Measurements from ENCODE around the gene DAAM1.

Gene DAAM1

DNA sequence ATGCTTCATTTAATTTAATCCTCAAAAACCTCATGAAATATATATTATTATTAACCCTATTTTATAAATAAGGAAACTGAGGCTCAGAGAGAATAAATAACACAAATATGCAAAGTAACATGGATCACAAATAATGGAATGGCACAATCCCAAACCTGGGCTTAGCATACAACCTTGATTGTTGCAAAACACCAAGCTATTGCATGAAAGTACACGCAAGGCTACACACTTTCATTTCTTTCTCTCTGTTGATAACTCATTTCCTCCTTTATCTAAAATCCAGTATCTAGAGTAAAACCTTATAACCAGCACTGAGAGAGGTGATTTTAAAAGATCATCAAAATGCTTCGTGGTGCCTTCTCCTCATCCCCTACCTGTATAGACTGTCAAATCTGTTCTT is 2.8 kb upstream of the DAAM1 start:
- no peak overlapping the region for H3K14ac ChIP-seq (ENCODE audit: low read length)

GRCh38 chr14:59186306-59186705 is 2.2 kb upstream of the DAAM1 start:
- H2BK12ac ChIP-seq (ENCODE audit: low read length) = no peak overlapping the region
- H3K4ac ChIP-seq (ENCODE audit: low read length) = no peak overlapping the region
- H3K9ac ChIP-seq (ENCODE audit: low read depth, low read length, poor library complexity) = no peak overlapping the region
- no peaks in the 10 kb centered on the region for H3K79me1 ChIP-seq (ENCODE audit: low read depth, low read length)
- peak overlapping the region; percentile 81 for H2AFZ ChIP-seq (ENCODE audit: low read length)
- H2BK120ac ChIP-seq (ENCODE audit: low read depth, low read length) = no peak overlapping the region
- no peak overlapping the region for H3K18ac ChIP-seq (ENCODE audit: low read length)
- no peaks in the 10 kb centered on the region for H3K36me3 ChIP-seq (replicated peaks in 1 of 2; ENCODE audit: control insufficient read depth in 2 of 2, insufficient read depth in 2 of 2, low read length in 2 of 2)
- H2AK5ac ChIP-seq (ENCODE audit: low read depth, low read length) = no peak overlapping the region
- no peak overlapping the region for H2BK5ac ChIP-seq (ENCODE audit: low read length)
- no peak overlapping the region for H3K23ac ChIP-seq (ENCODE audit: low read depth, low read length, poor library complexity)
- peaks cover 0 to 2% (median 0%) of the 10 kb centered on the region in 3 experiments for H3K27me3 ChIP-seq (ENCODE audit: control insufficient read depth in 3 of 3, insufficient read depth in 3 of 3, low read depth in 1 of 3, low read length in 3 of 3)
- H4K91ac ChIP-seq (ENCODE audit: low read depth, low read length, poor library complexity) = no peak overlapping the region
- no peak overlapping the region for H2BK15ac ChIP-seq (ENCODE audit: low read length)
- peaks cover 2 to 22% of the 10 kb centered on the region in 2 donors for H3K4me1 ChIP-seq (ENCODE audit: control insufficient read depth in 2 of 2, insufficient read depth in 1 of 2, low read depth in 1 of 2, low read length in 2 of 2)
- no peak overlapping the region for H3K14ac ChIP-seq (ENCODE audit: low read length)
- no peak overlapping the region for H3K4me3 ChIP-seq (ENCODE audit: low read length in 2 of 2)
- no peak overlapping the region for H3K4me2 ChIP-seq (ENCODE audit: insufficient read depth, low read length, poor library complexity, severe bottlenecking)
- H3K27ac ChIP-seq (replicated peaks; ENCODE audit: low read length) = no peak overlapping the region
- no peak overlapping the region for H4K8ac ChIP-seq (ENCODE audit: low read depth, low read length)
- DNase-seq (ENCODE audit: low spot score) = no peak
- no peaks in the 10 kb centered on the region for H3K9me3 ChIP-seq (replicated peaks in 1 of 2; ENCODE audit: control insufficient read depth in 2 of 2, insufficient read depth in 1 of 2, low read depth in 1 of 2, low read length in 2 of 2)

More for the DNA sequence above, 2.8 kb upstream of the DAAM1 start:
- H4K91ac ChIP-seq (ENCODE audit: low read depth, low read length, poor library complexity) = no peak overlapping the region
- H3K23ac ChIP-seq (ENCODE audit: low read depth, low read length, poor library complexity) = no peak overlapping the region
- H2AK5ac ChIP-seq (ENCODE audit: low read depth, low read length) = no peak overlapping the region
- H3K4me1 ChIP-seq (ENCODE audit: control insufficient read depth in 2 of 2, insufficient read depth in 1 of 2, low read depth in 1 of 2, low read length in 2 of 2) = peaks cover 2 to 21% of the 10 kb centered on the region in 2 donors
- H3K27me3 ChIP-seq (ENCODE audit: control insufficient read depth in 3 of 3, insufficient read depth in 3 of 3, low read depth in 1 of 3, low read length in 3 of 3) = peaks cover 0 to 2% (median 0%) of the 10 kb centered on the region in 3 experiments
- no peak overlapping the region for H2BK5ac ChIP-seq (ENCODE audit: low read length)
- H3K9ac ChIP-seq (ENCODE audit: low read depth, low read length, poor library complexity) = no peak overlapping the region
- H3K36me3 ChIP-seq (replicated peaks in 1 of 2; ENCODE audit: control insufficient read depth in 2 of 2, insufficient read depth in 2 of 2, low read length in 2 of 2) = no peaks in the 10 kb centered on the region
- no CpG with 5 or more reads among the region's 2 CpGs for WGBS, 2 donors (ENCODE audit: extremely low coverage in 2 of 2, insufficient read length in 2 of 2, insufficient replicate concordance in 1 of 2)
- no peak overlapping the region for H2BK15ac ChIP-seq (ENCODE audit: low read length)
- no peak overlapping the region for H3K4me2 ChIP-seq (ENCODE audit: insufficient read depth, low read length, poor library complexity, severe bottlenecking)
- no peak overlapping the region for H3K4me3 ChIP-seq (ENCODE audit: low read length in 2 of 2)
- H3K4ac ChIP-seq (ENCODE audit: low read length) = no peak overlapping the region
- no peak overlapping the region for H3K27ac ChIP-seq (replicated peaks; ENCODE audit: low read length)
- H3K9me3 ChIP-seq (replicated peaks in 1 of 2; ENCODE audit: control insufficient read depth in 2 of 2, insufficient read depth in 1 of 2, low read depth in 1 of 2, low read length in 2 of 2) = no peaks in the 10 kb centered on the region
- DNase-seq (ENCODE audit: low spot score) = no peak
- no peak overlapping the region for H2BK12ac ChIP-seq (ENCODE audit: low read length)
- no peak overlapping the region for H2BK120ac ChIP-seq (ENCODE audit: low read depth, low read length)
- H2AFZ ChIP-seq (ENCODE audit: low read length) = peak overlapping the region; percentile 81
- H4K8ac ChIP-seq (ENCODE audit: low read depth, low read length) = no peak overlapping the region
- no peak overlapping the region for H3K18ac ChIP-seq (ENCODE audit: low read length)
- no peaks in the 10 kb centered on the region for H3K79me1 ChIP-seq (ENCODE audit: low read depth, low read length)

- Histone ChIP-seq H2AK5ac (ENCODE audit: low read depth, low read length) (no peak overlapping the region), H3K4me1 (ENCODE audit: control insufficient read depth in 2 of 2, insufficient read depth in 1 of 2, low read depth in 1 of 2, low read length in 2 of 2) (peaks cover 2 to 22% of the 10 kb centered on the region in 2 donors), H3K27me3 (ENCODE audit: control insufficient read depth in 3 of 3, insufficient read depth in 3 of 3, low read depth in 1 of 3, low read length in 3 of 3) (peaks cover 0 to 2% (median 0%) of the 10 kb centered on the region in 3 experiments), H2AFZ (ENCODE audit: low read length) (peak overlapping the region; percentile 81), H3K23ac (ENCODE audit: low read depth, low read length, poor library complexity) (no peak overlapping the region), H3K14ac (ENCODE audit: low read length) (no peak overlapping the region), H4K8ac (ENCODE audit: low read depth, low read length) (no peak overlapping the region), H3K4me2 (ENCODE audit: insufficient read depth, low read length, poor library complexity, severe bottlenecking) (no peak overlapping the region), H2BK120ac (ENCODE audit: low read depth, low read length) (no peak overlapping the region), H2BK5ac (ENCODE audit: low read length) (no peak overlapping the region), H3K9ac (ENCODE audit: low read depth, low read length, poor library complexity) (no peak overlapping the region), H4K91ac (ENCODE audit: low read depth, low read length, poor library complexity) (no peak overlapping the region), H2BK15ac (ENCODE audit: low read length) (no peak overlapping the region), H3K4me3 (ENCODE audit: low read length in 2 of 2) (peak overlapping the region in 1 of 2 donors; percentile 61), H3K9me3 (replicated peaks in 1 of 2; ENCODE audit: control insufficient read depth in 2 of 2, insufficient read depth in 1 of 2, low read depth in 1 of 2, low read length in 2 of 2) (no peaks in the 10 kb centered on the region), H3K27ac (replicated peaks; ENCODE audit: low read length) (no peak overlapping the region), H3K79me1 (ENCODE audit: low read depth, low read length) (no peaks in the 10 kb centered on the region), H3K36me3 (replicated peaks in 1 of 2; ENCODE audit: control insufficient read depth in 2 of 2, insufficient read depth in 2 of 2, low read length in 2 of 2) (no peaks in the 10 kb centered on the region), H3K18ac (ENCODE audit: low read length) (no peak overlapping the region), H3K4ac (ENCODE audit: low read length) (no peak overlapping the region), H2BK12ac (ENCODE audit: low read length) (no peak overlapping the region)
- DNase-seq (ENCODE audit: low spot score) = no peak
- no CpG with 5 or more reads among the region's 4 CpGs for whole genome bisulfite sequencing, 2 donors (ENCODE audit: extremely low coverage in 2 of 2, insufficient read length in 2 of 2, insufficient replicate concordance in 1 of 2)
These were observed 1.3 kb upstream of the DAAM1 start for GRCh38 chr14:59187118-59187517.

DNA sequence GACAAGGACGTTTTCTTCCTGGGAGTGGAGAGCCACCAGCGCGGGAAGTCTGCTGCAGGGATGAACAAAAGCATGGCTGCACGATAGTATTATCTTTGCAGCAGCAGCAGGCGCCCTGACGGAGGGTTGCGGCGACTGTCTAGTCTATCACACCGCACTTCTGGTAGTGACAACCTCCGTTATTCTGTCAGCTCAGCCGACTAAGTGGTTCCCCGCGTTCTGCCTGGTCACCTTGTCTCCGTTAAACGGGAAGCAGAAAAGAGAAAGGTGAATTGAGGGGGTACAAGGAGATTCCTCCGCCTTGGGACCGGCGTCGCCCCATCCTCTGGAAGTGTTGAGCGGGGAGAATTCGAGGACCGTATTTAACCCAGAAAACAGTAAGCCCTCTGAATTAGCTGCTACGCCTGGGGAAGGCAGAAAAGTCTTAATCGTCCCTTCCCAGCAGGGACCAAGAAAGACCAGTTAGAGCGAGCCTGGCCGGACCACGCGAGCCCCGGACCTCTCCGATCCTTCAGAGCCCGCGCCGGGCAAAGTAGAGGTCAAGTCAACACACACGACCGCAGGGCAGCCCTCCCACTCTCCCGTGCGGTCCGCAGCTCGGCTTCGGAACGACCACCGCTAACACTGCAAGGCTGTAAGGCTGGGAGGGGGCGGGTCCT is 536 bp upstream of the DAAM1 start:
- Histone ChIP-seq H3K4ac (ENCODE audit: low read length) (no peak overlapping the region), H3K27me3 (ENCODE audit: control insufficient read depth in 3 of 3, insufficient read depth in 3 of 3, low read depth in 1 of 3, low read length in 3 of 3) (peaks cover 0 to 2% (median 0%) of the 10 kb centered on the region in 3 experiments), H3K4me2 (ENCODE audit: insufficient read depth, low read length, poor library complexity, severe bottlenecking) (peak overlapping the region; percentile 83), H3K79me1 (ENCODE audit: low read depth, low read length) (no peaks in the 10 kb centered on the region), H2BK15ac (ENCODE audit: low read length) (no peak overlapping the region), H3K9ac (ENCODE audit: low read depth, low read length, poor library complexity) (no peak overlapping the region), H4K91ac (ENCODE audit: low read depth, low read length, poor library complexity) (no peak overlapping the region), H2BK12ac (ENCODE audit: low read length) (no peak overlapping the region), H3K9me3 (replicated peaks in 1 of 2; ENCODE audit: control insufficient read depth in 2 of 2, insufficient read depth in 1 of 2, low read depth in 1 of 2, low read length in 2 of 2) (no peaks in the 10 kb centered on the region), H4K8ac (ENCODE audit: low read depth, low read length) (no peak overlapping the region), H2AK5ac (ENCODE audit: low read depth, low read length) (no peak overlapping the region), H3K4me1 (ENCODE audit: control insufficient read depth in 2 of 2, insufficient read depth in 1 of 2, low read depth in 1 of 2, low read length in 2 of 2) (peaks cover 2 to 22% of the 10 kb centered on the region in 2 donors), H2BK120ac (ENCODE audit: low read depth, low read length) (no peak overlapping the region), H3K27ac (replicated peaks; ENCODE audit: low read length) (peak overlapping the region; percentile 48), H2AFZ (ENCODE audit: low read length) (peak overlapping the region; percentile 81), H3K18ac (ENCODE audit: low read length) (peak overlapping the region; percentile 73), H3K14ac (ENCODE audit: low read length) (no peak overlapping the region), H3K4me3 (ENCODE audit: low read length in 2 of 2) (peak overlapping the region; percentile 61 to 86), H3K36me3 (replicated peaks in 1 of 2; ENCODE audit: control insufficient read depth in 2 of 2, insufficient read depth in 2 of 2, low read length in 2 of 2) (no peaks in the 10 kb centered on the region), H2BK5ac (ENCODE audit: low read length) (no peak overlapping the region), H3K23ac (ENCODE audit: low read depth, low read length, poor library complexity) (no peak overlapping the region)
- DNase-seq (ENCODE audit: low spot score) = no peak
- WGBS, 2 donors (ENCODE audit: extremely low coverage in 2 of 2, insufficient read length in 2 of 2, insufficient replicate concordance in 1 of 2) = no CpG with 5 or more reads among the region's 43 CpGs
